GM20000 (cell line): ENCODE measurements around the gene VPS45.

ENCODE experiments used
- DNase-seq: peaks from one replicate; pipeline ENCODE4 v3.0.0; 2012; ENCODE audit warnings: low spot score
- CTCF ChIP-seq: IDR thresholded peaks from 2 replicates; pipeline ENCODE4 v1.5.1; 2012; ENCODE audit warnings: mild to moderate bottlenecking, control low read depth; ENCODE audit errors: extremely low read depth, missing control alignments

Gene VPS45

GRCh38 chr1:150194381-150195031 is 126.9 kb downstream of the VPS45 start:
- no peak for DNase-seq
- TF ChIP-seq CTCF: no peak
